Measurements from ENCODE around the gene EIF2B5. TPM values are rescaled to one million over a fixed set of nuclear protein-coding genes. Genes with fewer than 3 reads are reported as not detected.
A peak's percentile ranks its signal among the peaks of the same experiment; 100 is the strongest.

The EIF2B5 gene
- total and polyA plus RNA-seq, 2 of the 13 experiments (the other 11 are each of a cell fraction or from before 2014, with no cell fraction given), result 38.4 to 60.2 TPM

GRCh38 chr3:184154885-184155643 is 19.9 kb downstream of the EIF2B5 start, which contains the start of gene DVL3 (continued):
- peak; percentile 65; the same call in 1 of the 3 replicates for TF ChIP-seq MXI1 (IDR thresholded peaks at IDR 0.05; ENCODE audit: borderline replicate concordance, low read depth, low read length)
- TF ChIP-seq MAFK (conservative IDR thresholded peaks at IDR 0.05 in 1 of 2, IDR thresholded peaks at IDR 0.05 in 1 of 2; ENCODE audit: low read length in 2 of 2), result no peak
- no peak for TF ChIP-seq MTA1 (CRISPR knock-in tag; IDR thresholded peaks at IDR 0.05; ENCODE audit: borderline replicate concordance)
- TF ChIP-seq, protein P1, sequence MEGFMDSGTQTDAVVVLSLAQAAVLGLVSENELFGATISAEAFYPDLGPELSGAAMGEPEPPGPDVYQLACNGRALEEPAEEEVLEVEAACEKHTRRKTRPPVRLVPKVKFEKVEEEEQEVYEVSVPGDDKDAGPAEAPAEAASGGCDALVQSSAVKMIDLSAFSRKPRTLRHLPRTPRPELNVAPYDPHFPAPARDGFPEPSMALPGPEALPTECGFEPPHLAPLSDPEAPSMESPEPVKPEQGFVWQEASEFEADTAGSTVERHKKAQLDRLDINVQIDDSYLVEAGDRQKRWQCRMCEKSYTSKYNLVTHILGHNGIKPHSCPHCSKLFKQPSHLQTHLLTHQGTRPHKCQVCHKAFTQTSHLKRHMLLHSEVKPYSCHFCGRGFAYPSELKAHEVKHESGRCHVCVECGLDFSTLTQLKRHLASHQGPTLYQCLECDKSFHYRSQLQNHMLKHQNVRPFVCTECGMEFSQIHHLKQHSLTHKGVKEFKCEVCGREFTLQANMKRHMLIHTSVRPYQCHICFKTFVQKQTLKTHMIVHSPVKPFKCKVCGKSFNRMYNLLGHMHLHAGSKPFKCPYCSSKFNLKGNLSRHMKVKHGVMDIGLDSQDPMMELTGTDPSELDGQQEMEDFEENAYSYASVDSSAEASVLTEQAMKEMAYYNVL (CRISPR knock-in tag; IDR thresholded peaks at IDR 0.05; ENCODE audit: borderline replicate concordance), result no peak
- TF ChIP-seq HDAC1 (CRISPR knock-in tag; IDR thresholded peaks at IDR 0.05), result 0 out of 2 replicates have a peak, but pooled peaks have one; percentile 34
- TF ChIP-seq TRAFD1 (CRISPR knock-in tag; IDR thresholded peaks at IDR 0.05; ENCODE audit: borderline replicate concordance), result no peak
- TF ChIP-seq, protein P2, sequence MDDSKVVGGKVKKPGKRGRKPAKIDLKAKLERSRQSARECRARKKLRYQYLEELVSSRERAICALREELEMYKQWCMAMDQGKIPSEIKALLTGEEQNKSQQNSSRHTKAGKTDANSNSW (CRISPR knock-in tag; IDR thresholded peaks at IDR 0.05; ENCODE audit: borderline replicate concordance), result no peak
- no peak for TF ChIP-seq ZNF225 (CRISPR knock-in tag; IDR thresholded peaks at IDR 0.05)
- TF ChIP-seq ASH2L (IDR thresholded peaks at IDR 0.05; ENCODE audit: insufficient read length, low read depth, low read length), result no peak
- no peak for TF ChIP-seq NR2F1 (CRISPR knock-in tag; IDR thresholded peaks at IDR 0.05)
- TF ChIP-seq ZNF839 (CRISPR knock-in tag; IDR thresholded peaks at IDR 0.05; ENCODE audit: borderline replicate concordance), result no peak
- no peak for TF ChIP-seq SMYD3 (CRISPR knock-in tag; IDR thresholded peaks at IDR 0.05)
- no peak for TF ChIP-seq MYNN (CRISPR knock-in tag; IDR thresholded peaks at IDR 0.05; ENCODE audit: low read depth)
- TF ChIP-seq SP4 (CRISPR knock-in tag; IDR thresholded peaks at IDR 0.05), result peak; percentile 58
- TF ChIP-seq SYNCRIP (IDR thresholded peaks at IDR 0.05; ENCODE audit: insufficient read depth, low read depth, low read length), result no peak
- no peak for TF ChIP-seq ZNF709 (CRISPR knock-in tag; IDR thresholded peaks at IDR 0.05)
- no peak for TF ChIP-seq MXD1 (CRISPR knock-in tag; IDR thresholded peaks at IDR 0.05)
- TF ChIP-seq, protein P3, sequence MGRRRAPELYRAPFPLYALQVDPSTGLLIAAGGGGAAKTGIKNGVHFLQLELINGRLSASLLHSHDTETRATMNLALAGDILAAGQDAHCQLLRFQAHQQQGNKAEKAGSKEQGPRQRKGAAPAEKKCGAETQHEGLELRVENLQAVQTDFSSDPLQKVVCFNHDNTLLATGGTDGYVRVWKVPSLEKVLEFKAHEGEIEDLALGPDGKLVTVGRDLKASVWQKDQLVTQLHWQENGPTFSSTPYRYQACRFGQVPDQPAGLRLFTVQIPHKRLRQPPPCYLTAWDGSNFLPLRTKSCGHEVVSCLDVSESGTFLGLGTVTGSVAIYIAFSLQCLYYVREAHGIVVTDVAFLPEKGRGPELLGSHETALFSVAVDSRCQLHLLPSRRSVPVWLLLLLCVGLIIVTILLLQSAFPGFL (CRISPR knock-in tag; IDR thresholded peaks at IDR 0.05), result no peak
- TF ChIP-seq ZNF775 (CRISPR knock-in tag; IDR thresholded peaks at IDR 0.05; ENCODE audit: borderline replicate concordance), result no peak
- no peak for TF ChIP-seq POLR2AphosphoS5 (IDR thresholded peaks at IDR 0.05; ENCODE audit: low read depth, low read length)
- no peak for TF ChIP-seq THAP8 (CRISPR knock-in tag; IDR thresholded peaks at IDR 0.05; ENCODE audit: borderline replicate concordance)
- TF ChIP-seq ZSCAN31 (CRISPR knock-in tag; IDR thresholded peaks at IDR 0.05; ENCODE audit: low read depth), result no peak
